ENCODE measurements around the gene RAPGEF2. TPM values are rescaled to one million over a fixed set of nuclear protein-coding genes. Genes with fewer than 3 reads are reported as not detected.

Gene RAPGEF2
- total and polyA plus RNA-seq, 9 of the 15 experiments (the other 6 are each of a cell fraction or from before 2014, with no cell fraction given), result 3.1 to 32.6 (median 23.1) TPM

GRCh38 chr4:159383562-159383931 is 280.7 kb downstream of the RAPGEF2 start (continued):
- no peak for TF ChIP-seq ELF2 (CRISPR knock-in tag; IDR thresholded peaks at IDR 0.05)
- TF ChIP-seq, protein P1, sequence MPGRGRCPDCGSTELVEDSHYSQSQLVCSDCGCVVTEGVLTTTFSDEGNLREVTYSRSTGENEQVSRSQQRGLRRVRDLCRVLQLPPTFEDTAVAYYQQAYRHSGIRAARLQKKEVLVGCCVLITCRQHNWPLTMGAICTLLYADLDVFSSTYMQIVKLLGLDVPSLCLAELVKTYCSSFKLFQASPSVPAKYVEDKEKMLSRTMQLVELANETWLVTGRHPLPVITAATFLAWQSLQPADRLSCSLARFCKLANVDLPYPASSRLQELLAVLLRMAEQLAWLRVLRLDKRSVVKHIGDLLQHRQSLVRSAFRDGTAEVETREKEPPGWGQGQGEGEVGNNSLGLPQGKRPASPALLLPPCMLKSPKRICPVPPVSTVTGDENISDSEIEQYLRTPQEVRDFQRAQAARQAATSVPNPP (IDR thresholded peaks at IDR 0.05; ENCODE audit: borderline replicate concordance, insufficient read depth, insufficient read length), result no peak

- intact Hi-C loops (cut with micrococcal nuclease), result no loop called here
- Histone ChIP-seq H3K9ac (ENCODE audit: insufficient read depth in 1 of 2, low read depth in 2 of 2, low read length in 2 of 2) (no peak overlapping the region), H3K27me3 (ENCODE audit: control insufficient read depth in 2 of 2, insufficient read depth in 2 of 2, low read length in 2 of 2) (no peaks in the 10 kb centered on the region), H3K36me3 (ENCODE audit: control insufficient read depth, insufficient read depth, low read length) (no peaks in the 10 kb centered on the region), H2AFZ (ENCODE audit: low read depth, low read length) (no peak overlapping the region), H3K79me2 (ENCODE audit: control insufficient read depth, insufficient read depth, low read length) (no peaks in the 10 kb centered on the region), H3K27ac (ENCODE audit: extremely low read depth, low read depth, low read length) (no peak overlapping the region), H3K9me3 (replicated peaks; ENCODE audit: control insufficient read depth, insufficient read depth, low read depth, low read length) (no peaks in the 10 kb centered on the region), H3K4me3 (no peak overlapping the region), H3K9me1 (ENCODE audit: control insufficient read depth, insufficient read depth, low read length) (no peaks in the 10 kb centered on the region), H4K20me1 (replicated peaks; ENCODE audit: control insufficient read depth, insufficient read depth, low read length) (no peaks in the 10 kb centered on the region), H3K4me1 (replicated peaks in 1 of 2; ENCODE audit: control insufficient read depth in 2 of 2, insufficient read depth in 2 of 2, low read length in 2 of 2) (no peaks in the 10 kb centered on the region), H3K4me2 (ENCODE audit: insufficient read depth, low read length) (no peak overlapping the region)
- BruUV-seq (replicated peaks), result no TSS peak
- no peak for FAIRE-seq
- ChIA-PET CTCF (ENCODE audit: low intra/inter-chr PET ratio) (no interaction called here), POLR2A (no interaction called here)
- in situ Hi-C loops (cut with MboI), result no loop called here
- no peak for ATAC-seq
- no peak for DNase-seq (ENCODE audit: extremely low read depth in 1 of 4, low spot score in 3 of 4)
- TF ChIP-seq NFIC (IDR thresholded peaks at IDR 0.05) (no peak), FOXM1 (IDR thresholded peaks at IDR 0.05; ENCODE audit: low read depth) (no peak), FOXM1 (CRISPR knock-in tag; IDR thresholded peaks at IDR 0.05; ENCODE audit: low read depth) (no peak), THRAP3 (IDR thresholded peaks at IDR 0.05; ENCODE audit: borderline replicate concordance) (no peak), PURB (CRISPR knock-in tag; IDR thresholded peaks at IDR 0.05; ENCODE audit: low read depth) (no peak), DIDO1 (tag; IDR thresholded peaks at IDR 0.05; ENCODE audit: low read depth) (no peak), POU5F1 (IDR thresholded peaks at IDR 0.05; ENCODE audit: borderline replicate concordance, low read depth, low read length, partially characterized antibody) (no peak), MAFF (IDR thresholded peaks at IDR 0.05; ENCODE audit: low read length) (no peak), SNIP1 (IDR thresholded peaks at IDR 0.05; ENCODE audit: low read depth) (no peak), ZFPM2 (CRISPR knock-in tag; IDR thresholded peaks at IDR 0.05) (no peak), HDAC8 (tag; IDR thresholded peaks at IDR 0.05) (no peak)
- TF ChIP-seq, protein P2, sequence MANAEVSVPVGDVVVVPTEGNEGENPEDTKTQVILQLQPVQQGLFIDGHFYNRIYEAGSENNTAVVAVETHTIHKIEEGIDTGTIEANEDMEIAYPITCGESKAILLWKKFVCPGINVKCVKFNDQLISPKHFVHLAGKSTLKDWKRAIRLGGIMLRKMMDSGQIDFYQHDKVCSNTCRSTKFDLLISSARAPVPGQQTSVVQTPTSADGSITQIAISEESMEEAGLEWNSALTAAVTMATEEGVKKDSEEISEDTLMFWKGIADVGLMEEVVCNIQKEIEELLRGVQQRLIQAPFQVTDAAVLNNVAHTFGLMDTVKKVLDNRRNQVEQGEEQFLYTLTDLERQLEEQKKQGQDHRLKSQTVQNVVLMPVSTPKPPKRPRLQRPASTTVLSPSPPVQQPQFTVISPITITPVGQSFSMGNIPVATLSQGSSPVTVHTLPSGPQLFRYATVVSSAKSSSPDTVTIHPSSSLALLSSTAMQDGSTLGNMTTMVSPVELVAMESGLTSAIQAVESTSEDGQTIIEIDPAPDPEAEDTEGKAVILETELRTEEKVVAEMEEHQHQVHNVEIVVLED (CRISPR knock-in tag; IDR thresholded peaks at IDR 0.05), result no peak
- TF ChIP-seq, protein P3, sequence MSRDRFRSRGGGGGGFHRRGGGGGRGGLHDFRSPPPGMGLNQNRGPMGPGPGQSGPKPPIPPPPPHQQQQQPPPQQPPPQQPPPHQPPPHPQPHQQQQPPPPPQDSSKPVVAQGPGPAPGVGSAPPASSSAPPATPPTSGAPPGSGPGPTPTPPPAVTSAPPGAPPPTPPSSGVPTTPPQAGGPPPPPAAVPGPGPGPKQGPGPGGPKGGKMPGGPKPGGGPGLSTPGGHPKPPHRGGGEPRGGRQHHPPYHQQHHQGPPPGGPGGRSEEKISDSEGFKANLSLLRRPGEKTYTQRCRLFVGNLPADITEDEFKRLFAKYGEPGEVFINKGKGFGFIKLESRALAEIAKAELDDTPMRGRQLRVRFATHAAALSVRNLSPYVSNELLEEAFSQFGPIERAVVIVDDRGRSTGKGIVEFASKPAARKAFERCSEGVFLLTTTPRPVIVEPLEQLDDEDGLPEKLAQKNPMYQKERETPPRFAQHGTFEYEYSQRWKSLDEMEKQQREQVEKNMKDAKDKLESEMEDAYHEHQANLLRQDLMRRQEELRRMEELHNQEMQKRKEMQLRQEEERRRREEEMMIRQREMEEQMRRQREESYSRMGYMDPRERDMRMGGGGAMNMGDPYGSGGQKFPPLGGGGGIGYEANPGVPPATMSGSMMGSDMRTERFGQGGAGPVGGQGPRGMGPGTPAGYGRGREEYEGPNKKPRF (IDR thresholded peaks at IDR 0.05; ENCODE audit: low read depth, low read length), result no peak
- TF ChIP-seq, protein P4, sequence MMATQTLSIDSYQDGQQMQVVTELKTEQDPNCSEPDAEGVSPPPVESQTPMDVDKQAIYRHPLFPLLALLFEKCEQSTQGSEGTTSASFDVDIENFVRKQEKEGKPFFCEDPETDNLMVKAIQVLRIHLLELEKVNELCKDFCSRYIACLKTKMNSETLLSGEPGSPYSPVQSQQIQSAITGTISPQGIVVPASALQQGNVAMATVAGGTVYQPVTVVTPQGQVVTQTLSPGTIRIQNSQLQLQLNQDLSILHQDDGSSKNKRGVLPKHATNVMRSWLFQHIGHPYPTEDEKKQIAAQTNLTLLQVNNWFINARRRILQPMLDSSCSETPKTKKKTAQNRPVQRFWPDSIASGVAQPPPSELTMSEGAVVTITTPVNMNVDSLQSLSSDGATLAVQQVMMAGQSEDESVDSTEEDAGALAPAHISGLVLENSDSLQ (IDR thresholded peaks at IDR 0.05), result no peak
Observed at GRCh38 chr4:159384017-159384416, 281.1 kb downstream of the RAPGEF2 start.
